ENCODE measurements around the gene CD151.

- TF ChIP-seq POLR2A (IDR thresholded peaks at IDR 0.05; ENCODE audit: low read length) (no peak), GATA1 (IDR thresholded peaks at IDR 0.05; ENCODE audit: low read depth, low read length) (no peak)
Measured at GRCh38 chr11:820655-821511, 11.9 kb upstream of the CD151 start.

Measured in erythroblast (primary cell).